Measurements from ENCODE around the gene IGFALS. TPM values are rescaled to one million over a fixed set of nuclear protein-coding genes. Genes with fewer than 3 reads are reported as not detected.

The IGFALS gene
- total RNA-seq, 1 donor from 2014 or later = 0.63 TPM

- DNase-seq (ENCODE audit: low spot score in 2 of 2, unreplicated experiment in 2 of 2) = no peak
- Mint-ChIP-seq H3K27ac (no peak overlapping the region), H3K4me1 (peaks cover 7% of the 10 kb centered on the region), H3K27me3 (ENCODE audit: low read depth) (no peaks in the 10 kb centered on the region), H3K36me3 (peaks cover 10% of the 10 kb centered on the region), H3K9me3 (no peaks in the 10 kb centered on the region), H3K4me3 (no peak overlapping the region)
- no peak for TF ChIP-seq CTCF (IDR thresholded peaks at IDR 0.05; ENCODE audit: unreplicated experiment)
Measured at GRCh38 chr16:1765826-1766225, 27.7 kb downstream of the IGFALS start.

DNA sequence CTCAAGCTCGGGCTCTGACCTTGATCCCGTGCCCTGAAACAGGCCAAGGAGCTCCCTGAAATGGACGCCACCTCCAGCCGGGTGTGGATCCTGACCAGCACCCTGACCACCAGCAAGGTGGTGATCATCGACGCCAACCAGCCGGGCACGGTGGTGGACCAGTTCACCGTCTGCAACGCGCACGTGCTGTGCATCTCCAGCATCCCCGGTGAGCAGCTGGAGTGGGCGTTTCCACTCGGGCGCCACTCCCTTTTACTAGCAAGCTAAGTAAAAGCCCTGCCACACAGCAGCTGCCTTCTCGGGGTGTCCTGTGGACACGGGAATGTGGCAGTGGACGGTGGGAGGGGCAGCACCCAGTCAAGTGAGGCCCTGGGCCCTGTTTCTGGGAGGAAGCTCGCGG, 28.5 kb downstream of the IGFALS start:
- Mint-ChIP-seq H3K4me1 (peaks cover under 1% of the 10 kb centered on the region), H3K27ac (no peak overlapping the region), H3K36me3 (peaks cover 10% of the 10 kb centered on the region), H3K4me3 (no peak overlapping the region), H3K9me3 (no peaks in the 10 kb centered on the region), H3K27me3 (ENCODE audit: low read depth) (no peaks in the 10 kb centered on the region)
- DNase-seq (ENCODE audit: low spot score in 2 of 2, unreplicated experiment in 2 of 2) = no peak
- no peak for TF ChIP-seq CTCF (IDR thresholded peaks at IDR 0.05; ENCODE audit: unreplicated experiment)

DNA sequence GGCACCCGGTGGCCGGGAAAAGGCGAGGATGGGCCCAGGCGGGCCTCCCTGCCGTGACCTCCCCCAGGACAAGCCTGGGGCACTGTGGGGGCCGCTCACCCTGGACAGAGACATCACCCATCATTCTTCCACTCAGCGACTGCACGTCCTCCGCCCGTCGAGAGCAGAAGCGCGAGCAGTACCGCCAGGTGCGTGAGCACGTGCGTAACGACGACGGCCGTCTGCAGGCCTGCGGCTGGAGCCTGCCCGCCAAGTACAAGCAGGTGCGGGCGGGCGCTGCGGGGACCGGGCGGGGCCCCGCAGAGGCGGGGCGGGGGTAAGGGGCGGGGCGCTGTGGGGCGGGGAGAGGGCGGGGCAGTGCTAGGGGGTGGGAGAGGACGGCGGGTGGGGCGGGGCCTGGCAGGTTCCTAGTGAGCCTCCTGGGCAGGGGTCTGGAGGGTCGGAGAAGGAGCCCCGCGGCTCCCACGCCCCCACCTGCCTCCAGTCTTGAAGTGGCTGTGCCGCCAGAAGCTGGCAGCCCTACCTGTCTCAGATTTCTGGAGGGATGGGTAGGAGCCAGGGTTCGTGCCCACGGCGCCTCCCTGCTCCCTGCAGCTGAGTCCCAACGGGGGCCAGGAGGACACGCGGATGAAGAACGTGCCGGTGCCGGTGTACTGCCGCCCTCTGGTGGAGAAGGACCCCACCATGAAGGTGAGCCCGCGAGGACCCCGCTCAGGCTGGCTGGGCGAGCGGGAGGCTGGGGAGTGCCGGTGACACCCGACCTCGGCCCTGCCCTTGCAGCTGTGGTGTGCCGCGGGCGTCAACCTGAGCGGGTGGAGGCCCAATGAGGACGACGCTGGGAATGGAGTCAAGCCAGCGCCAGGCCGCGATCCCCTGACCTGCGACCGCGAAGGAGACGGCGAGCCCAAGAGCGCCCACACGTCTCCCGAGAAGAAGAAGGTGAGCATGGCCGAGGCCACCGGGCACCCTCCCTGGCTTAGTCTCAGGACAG, 29.7 kb downstream of the IGFALS start:
- TF ChIP-seq CTCF (IDR thresholded peaks at IDR 0.05; ENCODE audit: unreplicated experiment) = peak; percentile 59
- Mint-ChIP-seq H3K36me3 (peaks cover 10% of the 10 kb centered on the region), H3K27me3 (ENCODE audit: low read depth) (no peaks in the 10 kb centered on the region), H3K4me1 (no peaks in the 10 kb centered on the region), H3K9me3 (no peaks in the 10 kb centered on the region), H3K27ac (no peak overlapping the region), H3K4me3 (no peak overlapping the region)
- peak in 1 of 2 experiments; percentile 65 for DNase-seq (ENCODE audit: low spot score in 2 of 2, unreplicated experiment in 2 of 2)

GRCh38 chr16:1762879-1763520, 30.5 kb downstream of the IGFALS start:
- no peak for TF ChIP-seq CTCF (IDR thresholded peaks at IDR 0.05; ENCODE audit: unreplicated experiment)
- Mint-ChIP-seq H3K27ac (no peak overlapping the region), H3K27me3 (ENCODE audit: low read depth) (no peaks in the 10 kb centered on the region), H3K9me3 (no peaks in the 10 kb centered on the region), H3K4me1 (no peaks in the 10 kb centered on the region), H3K36me3 (peaks cover 9% of the 10 kb centered on the region), H3K4me3 (no peak overlapping the region)
- no peak for DNase-seq (ENCODE audit: low spot score in 2 of 2, unreplicated experiment in 2 of 2)

GRCh38 chr16:1762196-1762878, 31.2 kb downstream of the IGFALS start:
- no peaks in the 10 kb centered on the region for H3K4me1 Mint-ChIP-seq
- H3K4me3 Mint-ChIP-seq = no peak overlapping the region
- no peaks in the 10 kb centered on the region for H3K27me3 Mint-ChIP-seq (ENCODE audit: low read depth)
- no peak for TF ChIP-seq CTCF (IDR thresholded peaks at IDR 0.05; ENCODE audit: unreplicated experiment)
- no peaks in the 10 kb centered on the region for H3K9me3 Mint-ChIP-seq
- no peak for DNase-seq (ENCODE audit: low spot score in 2 of 2, unreplicated experiment in 2 of 2)
- no peak overlapping the region for H3K27ac Mint-ChIP-seq
- H3K36me3 Mint-ChIP-seq = peaks cover 8% of the 10 kb centered on the region
